GM12872 (cell line): Measurements from ENCODE around the gene ATRN.

ENCODE experiments used
- TF ChIP-seq, protein P1 (sequence below): IDR thresholded peaks from 3 replicates; pipeline ENCODE4 v1.5.1; 2011; ENCODE audit warnings: low read depth, mild to moderate bottlenecking, low read length, moderate library complexity; ENCODE audit not compliant: insufficient read depth

ATRN gene

DNA sequence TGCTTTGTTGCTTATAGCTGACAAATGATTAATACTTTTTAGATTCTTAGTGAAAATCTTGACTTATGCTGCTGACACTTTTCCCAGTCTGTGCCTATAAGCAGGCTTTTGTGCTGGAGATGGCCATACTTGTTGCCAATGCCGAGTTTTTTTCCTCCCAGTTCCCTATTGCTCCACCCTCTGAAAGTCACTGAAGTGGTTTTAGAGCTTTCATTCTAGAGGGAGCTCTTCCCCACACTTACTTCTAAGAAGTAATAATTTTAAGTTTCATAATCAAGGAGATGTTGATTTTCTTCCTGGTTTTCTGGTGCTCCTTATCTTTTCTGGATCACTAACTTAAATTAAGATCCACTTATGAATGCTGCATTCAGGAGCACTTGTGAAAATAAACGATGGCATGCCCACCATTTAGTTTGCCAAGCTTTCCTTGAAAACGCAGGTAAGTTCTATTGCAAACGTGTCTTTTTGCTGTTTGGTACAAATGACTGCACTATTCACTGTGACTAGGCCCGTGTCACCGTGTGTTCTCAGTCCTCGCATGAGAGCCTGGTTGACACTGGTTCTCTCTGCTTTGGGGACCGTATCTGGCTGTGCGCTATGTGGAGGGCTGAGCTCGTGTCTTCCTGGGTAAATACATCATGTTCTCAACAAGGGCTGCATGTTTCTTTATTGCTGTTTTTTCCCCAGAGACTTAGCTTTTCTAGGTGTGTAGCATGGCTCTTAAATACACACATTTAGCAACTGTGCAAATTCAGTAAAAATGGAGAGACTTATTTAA is 142.2 kb downstream of the ATRN start:
- TF ChIP-seq, protein P1, sequence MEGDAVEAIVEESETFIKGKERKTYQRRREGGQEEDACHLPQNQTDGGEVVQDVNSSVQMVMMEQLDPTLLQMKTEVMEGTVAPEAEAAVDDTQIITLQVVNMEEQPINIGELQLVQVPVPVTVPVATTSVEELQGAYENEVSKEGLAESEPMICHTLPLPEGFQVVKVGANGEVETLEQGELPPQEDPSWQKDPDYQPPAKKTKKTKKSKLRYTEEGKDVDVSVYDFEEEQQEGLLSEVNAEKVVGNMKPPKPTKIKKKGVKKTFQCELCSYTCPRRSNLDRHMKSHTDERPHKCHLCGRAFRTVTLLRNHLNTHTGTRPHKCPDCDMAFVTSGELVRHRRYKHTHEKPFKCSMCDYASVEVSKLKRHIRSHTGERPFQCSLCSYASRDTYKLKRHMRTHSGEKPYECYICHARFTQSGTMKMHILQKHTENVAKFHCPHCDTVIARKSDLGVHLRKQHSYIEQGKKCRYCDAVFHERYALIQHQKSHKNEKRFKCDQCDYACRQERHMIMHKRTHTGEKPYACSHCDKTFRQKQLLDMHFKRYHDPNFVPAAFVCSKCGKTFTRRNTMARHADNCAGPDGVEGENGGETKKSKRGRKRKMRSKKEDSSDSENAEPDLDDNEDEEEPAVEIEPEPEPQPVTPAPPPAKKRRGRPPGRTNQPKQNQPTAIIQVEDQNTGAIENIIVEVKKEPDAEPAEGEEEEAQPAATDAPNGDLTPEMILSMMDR: no peak

DNA sequence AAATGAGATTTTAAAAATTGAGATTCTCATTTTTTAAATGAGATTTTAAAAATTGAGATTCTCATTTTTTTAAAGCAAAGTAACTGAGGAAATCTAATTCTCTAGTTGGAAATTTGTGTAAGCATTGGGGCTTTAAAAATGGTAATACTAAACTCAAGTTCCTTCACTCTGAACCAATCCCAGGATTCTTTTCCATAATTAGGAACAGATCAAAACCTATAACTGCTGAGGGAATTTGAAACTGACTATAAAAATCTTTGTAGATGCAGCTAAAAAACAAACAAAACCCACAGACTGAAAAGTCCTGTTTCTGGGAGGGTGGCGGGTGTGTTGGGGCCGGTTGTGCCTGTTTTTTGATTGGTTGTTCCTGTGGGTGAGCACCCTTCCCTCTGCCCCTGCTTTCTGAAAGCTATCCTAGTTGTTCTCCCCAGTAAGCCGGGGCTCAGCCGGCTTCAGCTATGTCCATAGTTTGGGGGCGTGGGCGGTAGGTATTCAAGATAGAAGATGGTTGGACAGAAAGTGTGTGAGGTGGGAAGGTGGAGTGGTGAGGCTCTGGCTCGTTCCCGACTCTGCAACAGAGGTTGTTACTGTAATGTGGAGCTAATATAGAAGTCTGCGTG is 143.1 kb downstream of the ATRN start:
- TF ChIP-seq, protein P1: no peak

DNA sequence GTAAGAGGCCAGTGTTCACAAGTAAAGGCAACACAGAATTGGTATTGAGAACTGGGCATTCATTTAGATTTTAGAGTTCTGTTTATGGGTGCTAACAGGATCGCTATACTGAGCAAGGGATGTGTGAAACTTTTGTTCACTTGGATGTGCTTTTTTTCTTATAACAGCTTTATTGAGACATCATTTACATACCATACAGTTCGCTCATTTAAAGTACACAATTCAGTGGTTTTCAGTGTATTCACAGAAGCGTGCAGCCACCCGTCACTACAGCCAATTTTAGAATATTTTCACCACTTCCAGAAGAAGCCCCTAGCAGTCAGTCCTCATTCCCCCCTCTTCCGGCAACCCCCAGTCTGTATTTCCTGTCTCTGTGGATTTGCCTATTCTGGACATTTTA is 143.6 kb downstream of the ATRN start:
- TF ChIP-seq, protein P1: no peak

DNA sequence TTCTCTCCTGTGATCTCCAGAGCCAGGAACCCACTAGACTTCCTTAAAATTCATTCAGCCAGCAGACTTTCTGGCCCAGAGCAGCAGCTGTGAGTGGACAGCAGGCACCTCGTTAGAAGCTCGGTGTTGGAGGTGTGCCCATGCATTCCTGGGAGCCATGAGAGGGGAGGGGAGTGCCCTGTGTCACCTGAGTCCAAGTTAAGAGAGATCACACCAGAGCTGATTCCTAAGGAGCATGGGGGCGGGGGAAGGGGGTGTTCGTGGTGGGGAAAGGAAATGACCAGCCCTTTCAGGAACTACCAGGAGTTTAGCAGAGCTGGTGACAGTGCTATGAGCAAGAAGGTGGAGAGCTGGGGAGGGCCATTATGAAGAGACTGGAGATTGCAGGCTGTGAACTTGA is 145.4 kb downstream of the ATRN start:
- TF ChIP-seq, protein P1: no peak

DNA sequence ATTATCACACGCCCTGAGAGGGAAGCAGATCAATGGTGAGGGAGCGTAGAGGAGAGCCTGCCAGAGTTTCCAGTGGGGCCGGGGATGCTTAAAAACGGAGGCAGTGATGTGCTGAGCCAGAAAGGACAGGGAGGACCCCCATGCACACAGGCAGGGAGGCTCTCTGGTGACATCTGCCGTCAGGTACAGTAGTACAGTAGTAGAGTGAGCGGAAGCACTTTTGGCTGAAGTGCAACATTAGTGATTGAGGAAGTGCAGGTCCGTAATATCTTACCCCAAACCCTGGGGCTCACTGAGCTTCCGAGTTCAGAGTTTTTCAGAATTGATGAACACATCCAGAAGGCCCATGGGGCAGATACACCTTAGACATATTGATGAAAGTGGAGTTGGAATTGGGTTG is 150.3 kb downstream of the ATRN start:
- TF ChIP-seq, protein P1: no peak

DNA sequence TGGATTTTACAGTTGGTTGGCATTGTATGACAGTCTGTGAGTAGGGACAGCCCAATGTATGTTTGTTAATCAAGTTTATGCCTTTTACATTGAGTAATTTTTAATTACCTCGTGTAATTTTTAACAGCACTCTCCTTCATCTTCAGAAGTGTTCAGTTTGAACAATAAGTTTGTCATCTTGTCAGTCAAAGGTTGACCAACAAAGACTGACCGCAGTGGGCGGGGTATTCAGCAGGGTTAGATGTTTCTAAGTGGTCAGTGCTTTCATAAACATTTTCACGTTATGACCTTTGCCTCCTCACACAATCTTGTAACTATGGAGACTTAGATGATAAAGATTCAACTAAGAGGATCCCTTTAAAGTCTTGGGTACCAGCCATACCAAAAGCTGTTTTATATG is 151.6 kb downstream of the ATRN start:
- TF ChIP-seq, protein P1: no peak

DNA sequence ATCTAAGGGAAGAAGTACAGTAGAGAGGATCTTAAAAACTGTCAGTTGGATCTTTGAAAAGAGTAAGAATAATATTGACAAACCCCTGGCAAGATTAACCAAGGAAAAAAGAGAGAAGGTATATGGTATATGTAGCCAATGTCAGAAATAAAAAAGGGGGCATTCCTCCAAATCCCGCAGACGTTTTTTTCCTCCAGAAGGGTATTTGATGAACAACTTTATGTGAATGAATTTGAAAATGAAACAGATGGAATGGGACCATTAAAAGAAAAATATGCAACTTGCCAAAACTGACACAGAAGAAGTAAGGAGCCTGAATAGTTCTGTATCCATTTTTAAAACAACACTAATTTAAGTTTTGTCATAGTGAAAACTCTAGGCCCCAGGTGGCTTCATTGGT is 156.7 kb downstream of the ATRN start:
- TF ChIP-seq, protein P1: no peak
